Activated naive CD4-positive, alpha-beta T cell treated with anti-CD3 and anti-CD28 coated beads for 36 hours (primary cell): ENCODE measurements around the gene MSANTD2. TPM values are rescaled to one million over a fixed set of nuclear protein-coding genes. Genes with fewer than 3 reads are reported as not detected.

Experiments used
- CTCF ChIA-PET: fragments of 350-600 bp; sonication (Branson Sonifier 250); formaldehyde crosslinking; loops from one replicate; lab custom pipeline; 2021; ENCODE audit warnings: antibody characterized with exemption; lab: Charles Lee
- DNase-seq: peaks from one replicate; pipeline ENCODE4 v3.0.0-alpha.2; 2020
- H3K27ac Mint-ChIP-seq: one replicate; pipeline ENCODE4 v1.8.0; 2021; ENCODE audit warnings: mild to moderate bottlenecking, mixed read lengths
- H3K27me3 Mint-ChIP-seq: one replicate; pipeline ENCODE4 v1.8.0; 2021; ENCODE audit warnings: low read depth, mixed read lengths
- H3K36me3 Mint-ChIP-seq: one replicate; pipeline ENCODE4 v1.8.0; 2021; ENCODE audit warnings: low read depth, mixed read lengths
- H3K4me1 Mint-ChIP-seq: one replicate; pipeline ENCODE4 v1.8.0; 2021; ENCODE audit warnings: low read depth, mixed read lengths
- H3K4me3 Mint-ChIP-seq: one replicate; pipeline ENCODE4 v1.8.0; 2021; ENCODE audit warnings: mild to moderate bottlenecking, moderate library complexity, mixed read lengths
- H3K9me3 Mint-ChIP-seq: one replicate; pipeline ENCODE4 v1.8.0; 2021; ENCODE audit warnings: mixed read lengths
- intact Hi-C: fragments of 100-400 bp; cut with micrococcal nuclease; formaldehyde crosslinking; loops from one replicate; pipeline ENCODE4 v1.15.1; 2023
- total RNA-seq, 2 experiments: library from RNA; stranded (reverse); gene quantifications; one replicate each; pipeline ENCODE4 v1.2.3, GENCODE V29; 2021

The MSANTD2 gene
- total RNA-seq = 1 to 10 TPM; 3.8 to 4.2 TPM

- DNase-seq = peak; percentile 82
- Mint-ChIP-seq H3K27ac (peak within 1 kb of the TSS; percentile 92), H3K36me3 (no peaks in the 10 kb centered on the region), H3K9me3 (no peaks in the 10 kb centered on the region), H3K4me3 (peak within 1 kb of the TSS; percentile 85), H3K27me3 (no peaks in the 10 kb centered on the region), H3K4me1 (peaks cover 32% of the 10 kb centered on the region)
- intact Hi-C loops = loop anchor here (1.0 to 2.0 kb wide), 6 partner anchors 54 to 1060 kb away; partner anchors contain the start of genes TBRG1 and ZNF202
- CTCF ChIA-PET = interaction anchor here (0.7 to 1.7 kb wide), 8 partner anchors 33 to 398 kb away, joined by 3 to 8 read pairs (median 4); partner anchors contain the start of gene ESAM
Measured at GRCh38 chr11:124800226-124800929, at the start of gene MSANTD2. MSANTD2 (minus strand) TSS chr11:124800406; CDS start chr11:124800380, 26 bp downstream.

GRCh38 chr11:124846070-124846673 lies 46.0 kb upstream of the MSANTD2 start:
- CTCF ChIA-PET = interaction anchor here (2.3 kb wide), 1 partner anchor 20 kb away, joined by 6 read pairs; no protein-coding TSS in a partner anchor
- Mint-ChIP-seq H3K4me3 (no peak overlapping the region), H3K36me3 (no peaks in the 10 kb centered on the region), H3K9me3 (no peaks in the 10 kb centered on the region), H3K4me1 (peaks cover 10% of the 10 kb centered on the region), H3K27ac (no peak overlapping the region), H3K27me3 (peaks cover 82% of the 10 kb centered on the region)
- intact Hi-C loops = no loop called here
- no peak for DNase-seq

- intact Hi-C loops = no loop called here
- H3K4me1 Mint-ChIP-seq = peaks cover 15% of the 10 kb centered on the region
- H3K27me3 Mint-ChIP-seq = peaks cover 87% of the 10 kb centered on the region
- no peak overlapping the region for H3K27ac Mint-ChIP-seq
- DNase-seq = no peak
- no peaks in the 10 kb centered on the region for H3K36me3 Mint-ChIP-seq
- CTCF ChIA-PET = interaction anchor here (0.7 to 1.3 kb wide), 2 partner anchors 9 to 21 kb away, joined by 3 to 4 read pairs; no protein-coding TSS in a partner anchor
- H3K9me3 Mint-ChIP-seq = no peaks in the 10 kb centered on the region
- no peak overlapping the region for H3K4me3 Mint-ChIP-seq
Measured at GRCh38 chr11:124844664-124845079, 44.5 kb upstream of the MSANTD2 start.

- DNase-seq = no peak
- CTCF ChIA-PET = interaction anchor here (1.0 to 1.3 kb wide), 2 partner anchors 22 to 24 kb away, joined by 3 to 4 read pairs; no protein-coding TSS in a partner anchor
- H3K4me1 Mint-ChIP-seq = peaks cover 19% of the 10 kb centered on the region
- H3K36me3 Mint-ChIP-seq = no peaks in the 10 kb centered on the region
- no peaks in the 10 kb centered on the region for H3K9me3 Mint-ChIP-seq
- peaks cover 86% of the 10 kb centered on the region for H3K27me3 Mint-ChIP-seq
- H3K4me3 Mint-ChIP-seq = no peak overlapping the region
- intact Hi-C loops = no loop called here
- H3K27ac Mint-ChIP-seq = no peak overlapping the region
Measured at GRCh38 chr11:124843616-124843910, 43.4 kb upstream of the MSANTD2 start.

GRCh38 chr11:124842305-124842704 lies 42.1 kb upstream of the MSANTD2 start:
- intact Hi-C loops = loop anchor here (1.0 kb wide), 1 partner anchor 25 kb away; no protein-coding TSS in a partner anchor
- Mint-ChIP-seq H3K9me3 (no peaks in the 10 kb centered on the region), H3K4me1 (peaks cover 21% of the 10 kb centered on the region), H3K27me3 (peaks cover 87% of the 10 kb centered on the region), H3K4me3 (no peak overlapping the region), H3K36me3 (no peaks in the 10 kb centered on the region), H3K27ac (no peak overlapping the region)
- CTCF ChIA-PET = interaction anchor here (1.3 to 6.2 kb wide), 2 partner anchors 24 kb away, joined by 3 to 47 read pairs; partner anchors contain the start of gene ROBO3
- no peak for DNase-seq

GRCh38 chr11:124841840-124842239 lies 41.6 kb upstream of the MSANTD2 start:
- Mint-ChIP-seq H3K36me3 (no peaks in the 10 kb centered on the region), H3K27me3 (peaks cover 83% of the 10 kb centered on the region), H3K4me3 (no peak overlapping the region), H3K27ac (no peak overlapping the region), H3K4me1 (peaks cover 24% of the 10 kb centered on the region), H3K9me3 (no peaks in the 10 kb centered on the region)
- CTCF ChIA-PET = interaction anchor here (0.7 to 6.2 kb wide), 2 partner anchors 25 to 109 kb away, joined by 3 to 47 read pairs; partner anchors contain the start of gene ROBO3
- DNase-seq = no peak
- intact Hi-C loops = loop anchor here (1.0 kb wide), 1 partner anchor 25 kb away; no protein-coding TSS in a partner anchor

GRCh38 chr11:124841201-124841600 lies 41.0 kb upstream of the MSANTD2 start:
- intact Hi-C loops = no loop called here
- peaks cover 79% of the 10 kb centered on the region for H3K27me3 Mint-ChIP-seq
- DNase-seq = no peak
- H3K4me1 Mint-ChIP-seq = peaks cover 28% of the 10 kb centered on the region
- no peak overlapping the region for H3K4me3 Mint-ChIP-seq
- CTCF ChIA-PET = interaction anchor here (0.7 to 6.2 kb wide), 2 partner anchors 25 to 108 kb away, joined by 3 to 47 read pairs; partner anchors contain the start of gene ROBO3
- H3K9me3 Mint-ChIP-seq = no peaks in the 10 kb centered on the region
- H3K27ac Mint-ChIP-seq = no peak overlapping the region
- no peaks in the 10 kb centered on the region for H3K36me3 Mint-ChIP-seq

GRCh38 chr11:124840666-124841065 lies 40.5 kb upstream of the MSANTD2 start:
- Mint-ChIP-seq H3K4me1 (peaks cover 30% of the 10 kb centered on the region), H3K4me3 (no peak overlapping the region), H3K36me3 (no peaks in the 10 kb centered on the region), H3K9me3 (no peaks in the 10 kb centered on the region), H3K27ac (no peak overlapping the region), H3K27me3 (peaks cover 76% of the 10 kb centered on the region)
- intact Hi-C loops = no loop called here
- CTCF ChIA-PET = interaction anchor here (1.1 to 6.2 kb wide), 2 partner anchors 26 to 94 kb away, joined by 3 to 47 read pairs; partner anchors contain the start of gene ROBO3
- no peak for DNase-seq

- no peak overlapping the region for H3K27ac Mint-ChIP-seq
- H3K4me1 Mint-ChIP-seq = peaks cover 30% of the 10 kb centered on the region
- intact Hi-C loops = no loop called here
- CTCF ChIA-PET = interaction anchor here (0.6 to 6.2 kb wide), 7 partner anchors 26 to 301 kb away, joined by 3 to 47 read pairs (median 4); partner anchors contain the start of genes ESAM and ROBO3
- H3K27me3 Mint-ChIP-seq = peaks cover 72% of the 10 kb centered on the region
- H3K36me3 Mint-ChIP-seq = no peaks in the 10 kb centered on the region
- H3K4me3 Mint-ChIP-seq = peak overlapping the region; percentile 3
- no peak for DNase-seq
- H3K9me3 Mint-ChIP-seq = no peaks in the 10 kb centered on the region
Measured at GRCh38 chr11:124839972-124840621, 39.9 kb upstream of the MSANTD2 start.

- H3K27me3 Mint-ChIP-seq = peaks cover 64% of the 10 kb centered on the region
- CTCF ChIA-PET = interaction anchor here (0.6 to 6.2 kb wide), 10 partner anchors 27 to 302 kb away, joined by 3 to 68 read pairs (median 4); partner anchors contain the start of genes ESAM and ROBO3
- intact Hi-C loops = no loop called here
- peaks cover 24% of the 10 kb centered on the region for H3K4me1 Mint-ChIP-seq
- H3K27ac Mint-ChIP-seq = no peak overlapping the region
- no peaks in the 10 kb centered on the region for H3K36me3 Mint-ChIP-seq
- peak; percentile 20 for DNase-seq
- H3K4me3 Mint-ChIP-seq = peak overlapping the region; percentile 27
- no peaks in the 10 kb centered on the region for H3K9me3 Mint-ChIP-seq
Measured at GRCh38 chr11:124839128-124839971, 39.1 kb upstream of the MSANTD2 start.

- H3K9me3 Mint-ChIP-seq = no peaks in the 10 kb centered on the region
Measured at GRCh38 chr11:124838805-124839127, 38.6 kb upstream of the MSANTD2 start.

More at GRCh38 chr11:124838805-124839127, 38.6 kb upstream of the MSANTD2 start:
- H3K27me3 Mint-ChIP-seq = peaks cover 65% of the 10 kb centered on the region
- DNase-seq = no peak
- H3K4me3 Mint-ChIP-seq = peak overlapping the region; percentile 27
- H3K27ac Mint-ChIP-seq = no peak overlapping the region
- CTCF ChIA-PET = interaction anchor here (0.6 to 6.2 kb wide), 15 partner anchors 28 to 304 kb away, joined by 3 to 68 read pairs (median 5); partner anchors contain the start of genes ESAM and ROBO3
- H3K4me1 Mint-ChIP-seq = peaks cover 23% of the 10 kb centered on the region
- intact Hi-C loops = no loop called here
- no peaks in the 10 kb centered on the region for H3K36me3 Mint-ChIP-seq
